Stimulated activated CD8-positive, alpha-beta memory T cell treated with anti-CD3 and anti-CD28 coated beads, Interleukin-15, amount 100 ng/mL, for 4 hours (primary cell): ENCODE measurements around the gene C9orf153.
"Not testable (repeated sequence)": the region's sequence is repeated elsewhere in the genome, so short reads cannot be mapped to it uniquely, and the experiment has no call there.

Experiments
- DNase-seq, 2 donors: peaks; one replicate each; pipeline ENCODE4 v3.0.0-alpha.2; 2020; ENCODE audit warnings: low read depth in 2 of 2

C9orf153 gene

DNA sequence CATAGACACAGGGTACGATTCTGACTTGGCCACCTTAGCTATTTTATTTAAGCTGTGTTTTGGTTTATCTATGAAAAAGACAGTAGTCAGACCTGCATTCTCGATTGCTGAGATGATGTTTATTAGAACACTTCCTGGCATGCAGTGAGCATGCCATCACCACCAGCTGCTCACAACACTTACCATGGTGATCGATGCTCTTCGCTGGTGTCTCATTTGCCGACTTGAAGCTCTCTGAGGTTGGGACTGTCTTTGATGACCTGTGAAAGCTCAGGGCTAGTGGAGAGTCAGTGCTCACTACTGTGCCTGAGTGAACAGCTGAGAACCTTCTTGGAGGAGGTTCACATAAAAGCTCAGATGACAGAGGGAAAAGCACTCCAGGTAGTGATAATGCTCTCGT, 4.4 kb upstream of the C9orf153 start:
- no peak for DNase-seq

DNA sequence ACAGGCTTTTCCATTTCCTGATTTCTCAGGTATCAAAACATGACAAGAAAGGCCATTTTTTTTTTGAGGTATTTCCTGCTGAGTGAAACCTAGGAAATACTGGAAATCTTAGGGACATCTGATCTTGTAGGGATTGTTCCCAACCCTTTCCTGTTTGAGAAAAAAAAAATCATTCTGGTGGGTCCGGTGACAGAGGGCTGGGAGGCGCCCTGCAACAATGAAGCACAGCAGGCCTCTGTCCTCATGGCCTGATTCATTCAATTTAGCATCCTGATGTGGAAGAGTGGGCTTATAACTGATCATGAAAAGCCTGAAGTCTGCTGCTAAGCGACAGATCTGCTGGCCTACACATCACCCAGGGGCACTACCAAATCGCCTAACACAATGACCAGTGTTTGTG, 3.0 kb upstream of the C9orf153 start:
- DNase-seq, result no peak

DNA sequence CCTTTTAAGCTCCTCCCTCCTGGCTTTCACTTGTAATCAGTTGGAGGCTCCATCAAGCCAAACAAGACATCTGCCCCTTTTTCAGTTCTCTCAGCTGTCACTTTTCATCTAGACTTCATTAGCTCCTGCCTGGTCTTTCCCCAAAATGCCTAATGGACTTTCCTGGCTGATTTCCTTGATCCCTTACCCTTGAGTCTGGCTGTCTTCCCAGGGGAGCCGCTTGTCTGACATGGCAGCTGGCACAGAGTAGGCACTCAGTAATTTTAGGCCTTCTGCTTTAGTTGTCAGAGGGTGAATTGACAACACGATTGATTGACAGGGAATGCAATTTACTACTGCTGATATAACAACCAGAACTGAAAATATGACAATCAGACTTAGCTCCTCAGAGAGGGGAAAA, 2.1 kb downstream of the C9orf153 start:
- DNase-seq, result no peak

DNA sequence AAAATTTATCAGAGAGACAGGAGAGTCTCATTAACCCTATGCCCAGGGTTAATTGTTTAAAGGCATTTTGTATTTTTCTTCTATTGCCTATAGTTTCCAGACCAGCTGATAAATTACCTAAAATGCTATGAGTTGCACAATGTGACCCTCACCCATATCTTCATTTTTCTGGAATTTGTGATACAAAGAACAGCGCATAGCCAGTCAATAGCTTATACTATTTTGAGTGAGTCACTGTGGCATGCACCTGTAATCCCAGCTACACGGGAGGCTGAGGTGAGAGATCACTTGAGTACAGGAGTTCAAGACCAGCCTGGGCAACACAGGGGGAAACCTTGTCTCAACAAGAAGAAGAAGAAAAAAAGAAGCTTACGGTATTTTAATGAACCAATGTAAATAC, 2.8 kb downstream of the C9orf153 start:
- DNase-seq, result no peak

GRCh38 chr9:86253577-86253976, 5.9 kb downstream of the C9orf153 start:
- no peak for DNase-seq

GRCh38 chr9:86252870-86253269, 6.6 kb downstream of the C9orf153 start:
- no peak for DNase-seq

GRCh38 chr9:86250123-86250522, 9.3 kb downstream of the C9orf153 start:
- DNase-seq, result no peak

DNA sequence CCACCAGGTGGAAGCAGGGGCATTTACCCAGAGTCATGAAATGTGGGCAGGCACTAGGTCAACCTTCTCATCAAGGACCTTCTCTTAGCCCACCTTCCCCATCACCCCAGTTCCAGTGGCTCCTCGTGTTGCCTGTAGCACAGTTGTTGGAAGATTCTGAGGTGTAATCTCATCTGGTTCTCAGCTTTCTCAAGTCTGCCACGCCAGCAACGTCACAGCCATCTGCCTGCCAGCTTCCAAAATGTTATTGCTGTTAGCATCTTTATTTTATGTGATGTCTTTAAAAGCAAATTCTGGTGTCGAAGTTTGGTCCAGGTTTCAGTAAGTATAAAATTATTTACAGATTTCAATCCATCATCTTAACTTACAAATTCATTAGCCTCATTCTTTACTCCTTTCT, 10.7 kb downstream of the C9orf153 start:
- no peak for DNase-seq

- no peak for DNase-seq
Measured at GRCh38 chr9:86246752-86247161, 12.7 kb downstream of the C9orf153 start.

DNA sequence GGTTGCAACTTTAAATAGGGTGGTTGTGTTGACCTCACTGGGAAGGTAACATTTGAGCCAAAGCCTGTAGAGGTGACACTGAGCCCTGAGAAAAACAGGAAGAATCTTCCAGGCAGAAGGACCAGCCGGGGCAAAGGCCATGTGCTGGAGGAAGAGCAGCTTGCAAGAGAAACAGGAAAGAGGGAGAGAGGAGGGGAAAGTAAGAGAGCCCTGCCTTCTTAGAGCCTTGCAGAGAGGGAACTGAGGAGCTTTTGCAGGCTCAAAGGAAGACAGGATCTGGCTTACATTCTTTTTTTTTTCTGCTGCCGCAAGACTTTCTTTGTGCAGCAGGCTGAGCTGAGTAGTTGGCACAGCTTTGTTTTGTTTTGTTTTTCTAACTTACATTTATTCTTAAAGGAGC, 17.4 kb downstream of the C9orf153 start:
- no peak for DNase-seq

DNA sequence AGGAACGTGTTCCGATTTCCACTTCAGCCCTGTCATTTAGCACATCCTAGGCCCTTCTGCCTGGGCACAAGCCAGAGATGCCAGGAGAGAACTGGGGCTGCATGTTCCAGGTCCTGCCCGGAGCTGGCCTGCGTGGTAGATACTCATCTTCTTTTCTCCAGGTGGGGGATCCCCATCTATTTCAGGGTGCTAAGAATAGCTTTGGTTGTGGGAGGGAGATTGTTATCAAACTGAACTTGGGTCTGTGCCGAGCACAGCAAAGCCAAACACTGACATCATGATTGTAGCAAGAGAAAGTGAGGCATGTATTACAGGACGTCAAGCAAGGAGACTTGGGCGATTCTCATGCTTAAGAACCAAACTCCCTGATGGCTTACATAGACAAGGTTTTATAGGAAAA, 18.2 kb downstream of the C9orf153 start:
- DNase-seq, result no peak

GRCh38 chr9:86238861-86239770, 20.3 kb downstream of the C9orf153 start:
- DNase-seq, result no peak

DNA sequence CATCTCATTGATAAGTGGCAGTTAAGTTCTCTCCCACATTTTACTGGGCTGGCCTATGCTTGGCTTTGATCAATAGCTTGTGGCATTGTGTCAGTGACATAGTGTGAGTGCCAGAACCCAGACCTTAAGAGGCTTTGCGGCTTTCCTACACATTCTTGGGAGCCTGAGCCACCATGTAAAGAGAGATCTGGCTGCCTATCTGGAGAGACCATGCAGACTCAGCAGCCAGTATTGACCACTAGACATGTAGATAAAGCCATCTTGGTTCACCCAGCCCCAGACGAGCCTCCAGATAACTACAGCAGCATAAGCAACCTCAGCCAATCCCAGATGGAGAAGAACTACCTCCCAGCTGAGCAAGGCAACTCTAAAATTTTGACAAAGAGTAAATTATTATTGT, 28.6 kb downstream of the C9orf153 start:
- DNase-seq, result no peak

DNA sequence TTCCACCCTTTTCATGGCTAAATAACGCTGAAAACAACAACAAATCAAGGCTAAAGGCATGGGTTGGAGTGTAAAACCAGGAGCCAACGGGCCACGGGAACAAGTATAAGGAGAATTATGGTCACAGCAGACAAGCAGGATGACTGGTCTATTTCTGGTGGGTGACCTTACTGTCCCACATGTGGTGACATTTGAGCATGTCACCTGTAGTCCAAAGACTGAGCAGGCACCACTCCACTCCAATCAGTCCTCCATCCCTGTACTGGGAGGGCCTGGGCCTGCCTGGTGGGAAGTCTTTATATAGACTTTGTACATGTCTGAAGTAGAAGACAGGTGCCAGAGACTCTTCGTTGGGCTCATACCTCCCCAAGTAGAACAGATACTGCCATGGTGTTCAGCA, 36.8 kb downstream of the C9orf153 start:
- DNase-seq, result no peak

GRCh38 chr9:86219606-86220005, 39.9 kb downstream of the C9orf153 start:
- DNase-seq, result no peak

DNA sequence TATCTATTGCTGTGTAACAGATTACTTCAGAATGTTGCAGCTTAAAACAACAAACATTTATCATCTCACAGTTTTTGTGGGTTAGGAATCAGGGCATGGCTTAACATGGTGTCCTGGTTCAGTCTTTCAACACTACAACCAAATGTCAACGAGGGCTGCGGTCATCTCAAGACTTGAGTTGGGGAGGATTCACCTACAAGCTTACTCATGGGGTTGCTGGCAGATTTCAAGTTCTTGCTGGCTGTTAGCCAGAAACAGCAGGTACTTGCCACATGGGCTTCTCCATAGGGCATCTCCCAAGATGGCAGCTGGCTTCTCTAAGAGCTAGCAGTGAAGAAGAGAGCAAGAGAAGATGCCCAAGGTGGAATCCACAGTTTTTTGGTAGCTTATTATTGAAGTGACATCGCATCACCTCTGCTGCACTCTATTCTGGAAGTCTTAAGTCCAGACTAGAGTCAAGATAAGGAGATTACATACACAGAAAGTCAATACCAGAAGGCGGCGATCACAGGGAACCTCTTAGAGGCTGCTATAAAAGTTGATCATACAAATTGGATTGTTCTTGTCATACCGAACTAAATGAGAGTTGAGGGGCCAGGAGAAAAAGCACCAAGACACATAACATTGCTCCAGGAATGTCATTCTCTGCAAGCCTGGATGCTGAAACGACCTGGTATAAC, 42.2 kb downstream of the C9orf153 start:
- DNase-seq, result no peak

GRCh38 chr9:86207193-86207592, 52.3 kb downstream of the C9orf153 start:
- no peak for DNase-seq

DNA sequence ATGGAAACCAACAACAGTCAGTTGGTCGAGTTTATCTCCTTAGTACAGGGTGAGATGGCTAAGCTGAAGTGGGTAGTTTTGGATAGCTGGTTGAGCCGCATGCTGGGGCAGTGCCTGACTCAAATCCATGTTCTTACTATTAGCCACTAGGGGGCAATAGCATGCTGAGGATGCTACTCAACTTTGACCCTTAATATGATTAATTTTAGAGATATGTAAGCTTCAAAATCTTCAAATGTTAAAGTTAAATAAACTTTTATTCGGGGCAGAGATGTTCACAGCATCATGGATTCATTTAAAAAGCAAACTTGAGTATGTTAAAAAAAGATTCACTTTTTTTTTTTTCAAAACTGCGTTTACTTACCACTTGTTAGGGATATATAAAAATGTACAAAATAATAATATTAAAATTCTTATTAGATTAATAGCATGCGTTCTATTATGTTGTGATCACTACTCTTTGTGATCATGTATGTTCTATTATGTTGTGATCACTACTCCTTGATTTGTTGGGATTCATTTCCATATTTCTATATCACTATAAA, 57.0 kb downstream of the C9orf153 start:
- DNase-seq, result no peak

DNA sequence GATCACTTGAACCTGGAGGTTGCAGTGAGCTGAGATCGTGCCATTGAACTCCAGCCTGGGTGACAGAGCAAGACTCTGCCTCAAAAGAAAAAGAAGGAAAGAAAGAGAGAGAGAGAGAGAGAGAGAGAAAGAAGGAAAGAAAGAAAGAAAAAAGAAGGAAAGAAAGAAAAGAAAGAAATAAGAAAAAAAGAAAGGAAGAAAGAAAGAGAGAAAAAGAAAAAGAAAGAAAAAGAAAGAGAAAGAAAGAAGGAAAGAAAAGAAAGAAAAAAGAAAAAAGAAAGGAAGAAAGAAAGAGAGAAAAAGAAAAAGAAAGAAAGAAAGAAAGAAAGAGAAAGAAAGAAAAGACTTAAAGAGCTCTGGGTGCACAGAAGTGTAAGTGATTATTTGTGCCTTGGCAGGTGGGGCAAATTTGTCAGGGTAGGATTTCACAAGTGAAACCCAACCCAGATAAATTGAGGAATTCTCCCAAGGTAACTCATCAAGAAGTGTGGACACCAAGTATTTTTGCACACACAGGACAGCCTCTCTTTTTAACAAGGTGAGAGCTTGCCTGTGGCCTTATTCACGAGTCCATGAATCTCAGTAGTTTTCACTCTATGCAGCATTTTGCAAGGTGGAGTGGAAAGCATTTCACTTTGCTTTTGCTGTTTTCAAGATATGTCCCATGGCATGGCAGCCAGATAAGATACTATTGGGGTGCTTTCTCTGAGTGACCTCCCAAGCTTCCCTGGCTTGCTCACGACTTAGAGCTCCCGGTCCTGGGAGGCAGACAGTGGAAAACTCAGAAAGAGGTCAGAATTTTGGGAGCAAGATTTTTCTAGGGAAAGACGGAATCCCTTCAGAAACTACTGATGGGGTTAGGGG, 57.8 kb downstream of the C9orf153 start:
- no peak for DNase-seq

DNA sequence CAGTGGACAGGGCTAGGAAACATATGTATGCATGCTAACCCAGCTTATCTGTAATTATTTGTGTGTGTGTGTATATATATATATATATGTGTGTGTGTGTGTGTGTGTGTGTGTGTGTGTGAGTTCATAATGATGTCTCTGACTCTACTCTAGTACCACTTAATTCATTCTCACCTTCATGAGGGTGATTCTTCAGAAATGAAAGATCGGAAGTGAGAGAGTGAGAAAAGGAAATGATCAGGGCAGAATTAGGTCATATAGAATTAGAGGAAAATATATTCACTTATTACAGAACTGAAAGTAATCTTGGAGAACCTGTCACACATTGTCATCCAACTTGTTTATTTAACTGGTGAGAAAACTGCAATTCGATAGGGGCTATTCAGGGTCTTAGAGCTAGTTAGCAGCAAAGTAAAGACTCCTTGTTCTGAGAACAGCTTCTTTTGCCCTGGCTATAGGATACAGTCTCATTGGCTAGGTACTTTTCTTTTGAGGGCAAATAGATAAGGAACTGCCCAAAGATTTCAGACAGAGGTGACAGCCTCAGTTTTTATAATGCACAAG, 58.8 kb downstream of the C9orf153 start:
- no peak for DNase-seq

DNA sequence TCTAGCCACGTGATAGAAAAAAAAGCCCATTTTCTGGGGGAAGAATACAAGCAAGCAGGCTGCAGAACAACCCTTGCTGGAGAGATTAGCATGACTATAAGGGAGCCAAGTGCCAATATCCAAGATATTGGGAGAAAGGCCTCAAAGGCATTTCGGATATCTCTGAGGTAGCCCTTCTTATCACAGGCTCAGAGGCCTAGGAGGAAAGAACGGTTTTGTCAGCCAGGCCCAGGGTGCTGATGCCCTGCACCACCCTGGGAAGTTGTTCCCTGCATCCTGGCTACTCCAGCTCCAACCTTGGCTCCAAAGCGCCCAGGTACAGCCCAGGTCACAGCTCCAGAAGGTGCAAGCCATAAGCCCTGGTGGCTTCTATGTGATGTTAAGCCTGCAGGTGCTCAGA, 66.4 kb downstream of the C9orf153 start:
- no peak for DNase-seq

GRCh38 chr9:86190700-86191099, 68.8 kb downstream of the C9orf153 start:
- not testable (repeated sequence) for DNase-seq
